IMR-90 (cell line): ENCODE results near the gene STAT5B. TPM values are rescaled to one million over a fixed set of nuclear protein-coding genes. Genes with fewer than 3 reads are reported as not detected.

ENCODE experiments used
- ATAC-seq: fragments of 200-7000 bp; cut with Tn5 transposase; 2 replicates; pipeline ENCODE4 v1.9.1; 2020; ENCODE audit warnings: low read depth, mild to moderate bottlenecking, moderate library complexity
- BruUV-seq: library from RNA; stranded (reverse); fragments of 400-500 nt; replicated peaks from 2 replicates; lab custom pipeline; 2021; lab: Mats Ljungman, UMichigan
- CTCF ChIA-PET: fragments of 300-600 bp; formaldehyde crosslinking; extraction: SDS; loops from one replicate; lab custom pipeline; 2021; ENCODE audit warnings: antibody characterized with exemption; lab: Yijun Ruan, JAX
- POLR2A ChIA-PET: fragments of 300-600 bp; sonication (Branson Sonifier 250); formaldehyde crosslinking; loops from one replicate; lab custom pipeline; 2022; ENCODE audit warnings: antibody characterized with exemption; ENCODE audit not compliant: unreplicated experiment; lab: Charles Lee
- DNase-seq: peaks from one replicate; pipeline ENCODE4 v3.0.0; 2013
- H2AFZ ChIP-seq: replicated peaks from 2 replicates; pipeline ENCODE3; 2013; ENCODE audit warnings: low read length, mild to moderate bottlenecking; ENCODE audit not compliant: poor library complexity
- H2AK5ac ChIP-seq: 2 replicates; pipeline ENCODE4 v1.6.1; 2013; ENCODE audit warnings: low read depth, low read length, inconsistent platforms
- H2AK9ac ChIP-seq: replicated peaks from 2 replicates; pipeline ENCODE3; 2013; ENCODE audit warnings: mild to moderate bottlenecking, low read depth, low read length, moderate library complexity; ENCODE audit not compliant: poor library complexity
- H2BK120ac ChIP-seq: 2 replicates; pipeline ENCODE4 v1.6.1; 2013; ENCODE audit warnings: low read depth, low read length, inconsistent platforms
- H2BK15ac ChIP-seq: 3 replicates; pipeline ENCODE4 v1.6.1; 2013; ENCODE audit warnings: low read depth, low read length, inconsistent platforms
- H2BK20ac ChIP-seq: 2 replicates; pipeline ENCODE4 v1.6.1; 2013; ENCODE audit warnings: low read depth, mild to moderate bottlenecking, inconsistent platforms, low read length, moderate library complexity
- H2BK5ac ChIP-seq: 2 replicates; pipeline ENCODE4 v1.6.1; 2013; ENCODE audit warnings: mild to moderate bottlenecking, low read depth, low read length, inconsistent platforms; ENCODE audit not compliant: poor library complexity, severe bottlenecking
- H3K14ac ChIP-seq: replicated peaks from 2 replicates; pipeline ENCODE4 v1.6.1; 2013; ENCODE audit warnings: low read depth, low read length, inconsistent platforms
- H3K18ac ChIP-seq: 2 replicates; pipeline ENCODE4 v1.6.1; 2013; ENCODE audit warnings: low read depth, low read length, control low read depth
- H3K23ac ChIP-seq: 2 replicates; pipeline ENCODE4 v1.6.1; 2013; ENCODE audit warnings: low read depth, low read length, inconsistent platforms
- H3K27ac ChIP-seq: 2 replicates; pipeline ENCODE4 v1.5.1; 2013; ENCODE audit warnings: mild to moderate bottlenecking, control low read depth, low read length; ENCODE audit not compliant: insufficient read depth
- H3K27me3 ChIP-seq: 2 replicates; pipeline ENCODE4 v1.6.1; 2013; ENCODE audit warnings: low read length; ENCODE audit not compliant: control insufficient read depth, insufficient read depth
- H3K36me3 ChIP-seq: 2 replicates; pipeline ENCODE4 v1.6.1; 2013; ENCODE audit warnings: low read length, mixed read lengths; ENCODE audit not compliant: control insufficient read depth, insufficient read depth
- H3K4ac ChIP-seq: 2 replicates; pipeline ENCODE4 v1.6.1; 2013; ENCODE audit warnings: low read depth, low read length, inconsistent platforms
- H3K4me1 ChIP-seq: 2 replicates; pipeline ENCODE4 v1.6.1; 2013; ENCODE audit warnings: low read length, mixed read lengths; ENCODE audit not compliant: control insufficient read depth, insufficient read depth
- H3K4me2 ChIP-seq: 2 replicates; pipeline ENCODE4 v1.6.1; 2013; ENCODE audit warnings: low read depth, mild to moderate bottlenecking, control low read depth, low read length, moderate library complexity
- H3K4me3 ChIP-seq: 2 replicates; pipeline ENCODE4 v1.5.1; 2013; ENCODE audit warnings: low read depth, mild to moderate bottlenecking, control low read depth, low read length, moderate library complexity; ENCODE audit not compliant: insufficient read depth
- H3K56ac ChIP-seq: 2 replicates; pipeline ENCODE4 v1.6.1; 2013; ENCODE audit warnings: low read length, inconsistent platforms; ENCODE audit not compliant: insufficient read depth; ENCODE audit errors: extremely low read depth
- H3K79me1 ChIP-seq, 2 experiments: 2 replicates each; pipeline ENCODE4 v1.6.1; 2013; ENCODE audit warnings: low read length in 2 of 2, inconsistent platforms in 1 of 2, low read depth in 1 of 2
- H3K9ac ChIP-seq: 2 replicates; pipeline ENCODE4 v1.6.1; 2013; ENCODE audit warnings: low read depth, low read length, control low read depth
- H3K9me1 ChIP-seq: 2 replicates; pipeline ENCODE4 v1.6.1; 2013; ENCODE audit warnings: low read length, inconsistent platforms; ENCODE audit not compliant: insufficient read depth
- H3K9me3 ChIP-seq: 2 replicates; pipeline ENCODE4 v1.6.1; 2013; ENCODE audit warnings: low read length; ENCODE audit not compliant: control insufficient read depth, insufficient read depth
- H4K20me1 ChIP-seq: 2 replicates; pipeline ENCODE4 v1.6.1; 2013; ENCODE audit warnings: low read length, inconsistent platforms; ENCODE audit not compliant: insufficient read depth
- H4K5ac ChIP-seq: 2 replicates; pipeline ENCODE4 v1.6.1; 2013; ENCODE audit warnings: mild to moderate bottlenecking, low read depth, low read length, control low read depth
- H4K8ac ChIP-seq, 2 experiments: 2 replicates each; pipeline ENCODE4 v1.6.1; 2013; ENCODE audit warnings: low read depth in 2 of 2, low read length in 2 of 2, control low read depth in 1 of 2, inconsistent platforms in 1 of 2
- H4K91ac ChIP-seq: 2 replicates; pipeline ENCODE4 v1.6.1; 2013; ENCODE audit warnings: low read depth, low read length, inconsistent platforms; ENCODE audit not compliant: insufficient read depth
- CHD1 ChIP-seq: IDR thresholded peaks from 2 replicates; pipeline ENCODE4 v1.6.1; 2012; ENCODE audit warnings: low read depth, low read length, improper control_type of control experiment
- CTCF ChIP-seq: conservative IDR thresholded peaks from 2 replicates; pipeline ENCODE4 v1.5.1; 2012; ENCODE audit warnings: mild to moderate bottlenecking, low read depth, low read length, improper control_type of control experiment
- ELK1 ChIP-seq: fragments of 150-350 bp; IDR thresholded peaks from 2 replicates; pipeline ENCODE4 v1.6.1; 2016; ENCODE audit warnings: low read depth, mild to moderate bottlenecking, low read length, moderate library complexity, borderline replicate concordance
- FOS ChIP-seq: fragments of 150-350 bp; IDR thresholded peaks from 2 replicates; pipeline ENCODE4 v1.6.1; 2016; ENCODE audit warnings: low read depth, low read length
- NFE2L2 ChIP-seq: fragments of 150-350 bp; IDR thresholded peaks from 2 replicates; pipeline ENCODE4 v1.6.1; 2016; ENCODE audit warnings: low read depth, mild to moderate bottlenecking, low read length
- POLR2A ChIP-seq: IDR thresholded peaks from 2 replicates; pipeline ENCODE4 v1.6.1; 2012; ENCODE audit warnings: mild to moderate bottlenecking, low read depth, low read length
- RCOR1 ChIP-seq: IDR thresholded peaks from 2 replicates; pipeline ENCODE4 v1.6.1; 2012; ENCODE audit warnings: mild to moderate bottlenecking, low read length, improper control_type of control experiment; ENCODE audit not compliant: insufficient replicate concordance
- RFX5 ChIP-seq: IDR thresholded peaks from 2 replicates; pipeline ENCODE4 v1.8.0; 2012; ENCODE audit warnings: low read depth, mild to moderate bottlenecking, low read length, moderate library complexity
- SMC3 ChIP-seq: fragments of 150-350 bp; IDR thresholded peaks from 2 replicates; pipeline ENCODE4 v1.6.1; 2016; ENCODE audit warnings: low read depth, mild to moderate bottlenecking, antibody characterized with exemption, low read length, moderate library complexity
- USF2 ChIP-seq: fragments of 150-350 bp; IDR thresholded peaks from 2 replicates; pipeline ENCODE4 v1.6.1; 2017; ENCODE audit warnings: mild to moderate bottlenecking, antibody characterized with exemption, low read length, low read depth
- WGBS, 2 experiments: methylation state at CpG; one replicate each; pipeline versions ENCODE4 v1.1.5 to v1.1.7; 2013; ENCODE audit warnings: missing lambda C conversion rate in 2 of 2; ENCODE audit not compliant: insufficient read length in 1 of 2; ENCODE audit errors: extremely low coverage in 2 of 2; 5-methylcytosine and 5-hydroxymethylcytosine counted together
- dilution Hi-C: fragments of 300-500 bp; cut with HindIII; formaldehyde crosslinking; loops from one replicate; pipeline ENCODE4 v1.14.3; 2018; ENCODE audit warnings: low sequenced_read_pairs; ENCODE audit not compliant: unreplicated experiment
- in situ Hi-C: fragments of 300-500 bp; cut with MboI; formaldehyde crosslinking; loops from 3 replicates; pipeline ENCODE4 v1.14.3; 2019; ENCODE audit warnings: low sequenced_read_pairs, inconsistent platforms, mixed read lengths
- intact Hi-C: fragments of 100-400 bp; cut with micrococcal nuclease; formaldehyde crosslinking; loops from 2 replicates; pipeline ENCODE4 v1.10.0; 2022
- polyA plus RNA-seq, 3 experiments: library from polyadenylated mRNA; depleted of rRNA; stranded (reverse); fragments of >200 nt; gene quantifications; 2 replicates each; pipeline ENCODE4 v1.2.3, GENCODE V29; 2012; ENCODE audit warnings: low replicate concordance in 1 of 3
- total RNA-seq: library from RNA; depleted of rRNA; stranded (reverse); fragments of >200 nt; gene quantifications from 2 replicates; pipeline ENCODE4 v1.2.3, GENCODE V29; 2012

STAT5B gene
- total and polyA plus RNA-seq, 2 of the 4 experiments (the other 2 are of a cell fraction): 24.4 to 29.6 TPM

GRCh38 chr17:42240201-42240600 lies 36.0 kb downstream of the STAT5B start:
- in situ Hi-C loops: no loop called here

More at GRCh38 chr17:42240201-42240600, 36.0 kb downstream of the STAT5B start:
- H3K27ac ChIP-seq: no peak overlapping the region
- CTCF ChIA-PET: no interaction called here
- peaks cover 25 to 63% of the 10 kb centered on the region in 2 experiments for H3K79me1 ChIP-seq
- DNase-seq: no peak
- no peak overlapping the region for H3K56ac ChIP-seq
- H4K5ac ChIP-seq: no peak overlapping the region
- no peak for ATAC-seq
- WGBS, 2 experiments: 96% methylated on average over 4 of the region's 5 CpGs; no CpG with 5 or more reads in 1 of the 2 experiments
- H2AK5ac ChIP-seq: no peak overlapping the region
- H3K4ac ChIP-seq: no peak overlapping the region
- intact Hi-C loops (no loop called here), dilution Hi-C loops (no loop called here)
- no peaks in the 10 kb centered on the region for H3K27me3 ChIP-seq
- no TSS peak for BruUV-seq
- no peak overlapping the region for H2BK5ac ChIP-seq
- H3K9ac ChIP-seq: no peak overlapping the region
- H4K8ac ChIP-seq: no peak overlapping the region
- peaks cover 2% of the 10 kb centered on the region; the same call in 1 of the 2 replicates for H3K4me1 ChIP-seq
- H2BK20ac ChIP-seq: no peak overlapping the region
- H3K4me3 ChIP-seq: no peak overlapping the region
- TF ChIP-seq RFX5 (no peak), FOS (no peak), POLR2A (no peak), SMC3 (no peak), CTCF (no peak), RCOR1 (no peak), ELK1 (no peak), CHD1 (no peak), USF2 (no peak), NFE2L2 (no peak)
- POLR2A ChIA-PET: no interaction called here
- H3K14ac ChIP-seq: no peak overlapping the region
- H3K9me3 ChIP-seq: no peaks in the 10 kb centered on the region
- H3K23ac ChIP-seq: no peak overlapping the region
- no peak overlapping the region for H3K4me2 ChIP-seq
- H3K18ac ChIP-seq: no peak overlapping the region
- H2BK15ac ChIP-seq: no peak overlapping the region
- H3K9me1 ChIP-seq: peaks cover 11% of the 10 kb centered on the region
- H2BK120ac ChIP-seq: no peak overlapping the region
- H2AK9ac ChIP-seq: no peak overlapping the region
- no peaks in the 10 kb centered on the region for H3K36me3 ChIP-seq
- no peak overlapping the region for H2AFZ ChIP-seq
- no peak overlapping the region for H4K91ac ChIP-seq
- peaks cover 35% of the 10 kb centered on the region for H4K20me1 ChIP-seq
